Liver (tissue), 3 donors: ENCODE data around the gene JPH3.

Experiments used
- CTCF ChIP-seq: fragments of 150-350 bp; IDR thresholded peaks from 2 replicates; pipeline ENCODE4 v1.5.1; 2017; ENCODE audit warnings: improper control_type of control experiment, low read depth, low read length; ENCODE audit not compliant: missing input control
- EGR1 ChIP-seq, 2 donors: IDR thresholded peaks; 2 replicates each; pipeline ENCODE4 v1.6.1; 2016 to 2018; ENCODE audit warnings: antibody characterized with exemption in 2 of 2, low read depth in 2 of 2
- FOXA2 ChIP-seq: IDR thresholded peaks from 2 replicates; pipeline ENCODE4 v1.6.1; 2016; ENCODE audit warnings: antibody characterized with exemption
- GABPA ChIP-seq, 2 donors: IDR thresholded peaks in 1 of 2; conservative IDR thresholded peaks in 1 of 2; 2 replicates each; pipeline ENCODE4 v1.6.1; 2016; ENCODE audit warnings: antibody characterized with exemption in 2 of 2, mild to moderate bottlenecking in 1 of 2, moderate library complexity in 1 of 2
- JUND ChIP-seq, 2 donors: IDR thresholded peaks; 2 replicates each; pipeline ENCODE4 v1.6.1; 2016; ENCODE audit warnings: antibody characterized with exemption in 2 of 2
- REST ChIP-seq: IDR thresholded peaks from 2 replicates; pipeline ENCODE4 v1.6.1; 2016; ENCODE audit warnings: antibody characterized with exemption, mild to moderate bottlenecking
- SP1 ChIP-seq: IDR thresholded peaks from 2 replicates; pipeline ENCODE4 v1.6.1; 2018; ENCODE audit warnings: antibody characterized with exemption, mild to moderate bottlenecking
- ZBTB33 ChIP-seq: IDR thresholded peaks from 2 replicates; pipeline ENCODE4 v1.6.1; 2016; ENCODE audit warnings: antibody characterized with exemption
- TF ChIP-seq, protein P1 (sequence below): IDR thresholded peaks from 2 replicates; pipeline ENCODE4 v1.6.1; 2016; ENCODE audit warnings: antibody characterized with exemption
- TF ChIP-seq, protein P2 (sequence below): IDR thresholded peaks from 2 replicates; pipeline ENCODE4 v1.6.1; 2016; ENCODE audit warnings: antibody characterized with exemption
- donor health status: healthy.
- donor health status: healthy.

GRCh38 chr16:87684711-87685404 lies 82.5 kb downstream of the JPH3 start:
- TF ChIP-seq ZBTB33 (no peak), CTCF (no peak), JUND (IDR thresholded peaks at IDR 0.05) (no peak), GABPA (IDR thresholded peaks at IDR 0.05 in 1 of 2, conservative IDR thresholded peaks at IDR 0.05 in 1 of 2) (no peak), SP1 (no peak), EGR1 (IDR thresholded peaks at IDR 0.05; ENCODE audit: low read depth in 2 of 2) (no peak), FOXA2 (no peak), REST (no peak)
- TF ChIP-seq, protein P1, sequence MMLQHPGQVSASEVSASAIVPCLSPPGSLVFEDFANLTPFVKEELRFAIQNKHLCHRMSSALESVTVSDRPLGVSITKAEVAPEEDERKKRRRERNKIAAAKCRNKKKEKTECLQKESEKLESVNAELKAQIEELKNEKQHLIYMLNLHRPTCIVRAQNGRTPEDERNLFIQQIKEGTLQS = no peak
- TF ChIP-seq, protein P2, sequence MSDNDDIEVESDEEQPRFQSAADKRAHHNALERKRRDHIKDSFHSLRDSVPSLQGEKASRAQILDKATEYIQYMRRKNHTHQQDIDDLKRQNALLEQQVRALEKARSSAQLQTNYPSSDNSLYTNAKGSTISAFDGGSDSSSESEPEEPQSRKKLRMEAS = no peak
